Heart left ventricle (tissue), 16 donors: Measurements from ENCODE around the gene TRIM4. TPM values are rescaled to one million over a fixed set of nuclear protein-coding genes. Genes with fewer than 3 reads are reported as not detected.

Experiments
- ATAC-seq, 4 donors: fragments of 200-7000 bp; cut with Tn5 transposase; one replicate each; pipeline ENCODE4 v1.9.1; 2020 to 2022; ENCODE audit warnings: moderate library complexity in 4 of 4, mild to moderate bottlenecking in 3 of 4, moderate number of reproducible peaks in 1 of 4
- DNase-seq, 5 donors: peaks; one replicate each; pipeline ENCODE4 v3.0.0-alpha.2; 2020
- H3K27ac ChIP-seq, 12 donors: fragments of 200-600 bp; sonication (generic) in 4 of 12; one replicate each; pipeline versions ENCODE4 v1.5.0 to v1.8.0; 2016 to 2022; ENCODE audit warnings: mild to moderate bottlenecking in 2 of 12
- H3K27me3 ChIP-seq, 9 donors: fragments of 200-600 bp; sonication (generic) in 2 of 9; one replicate each; pipeline versions ENCODE4 v1.5.1 to v1.8.0; 2016 to 2022; ENCODE audit warnings: mild to moderate bottlenecking in 3 of 9
- H3K36me3 ChIP-seq, 9 donors: fragments of 200-600 bp; sonication (generic) in 2 of 9; one replicate each; pipeline versions ENCODE4 v1.5.0 to v1.8.0; 2018 to 2022; ENCODE audit warnings: mild to moderate bottlenecking in 2 of 9
- H3K4me1 ChIP-seq, 12 donors: fragments of 200-600 bp; sonication (generic) in 4 of 12; one replicate each; pipeline versions ENCODE4 v1.5.0 to v1.8.0; 2016 to 2022; ENCODE audit warnings: mild to moderate bottlenecking in 3 of 12
- H3K4me3 ChIP-seq, 12 donors: fragments of 200-600 bp; sonication (generic) in 4 of 12; one replicate each; pipeline versions ENCODE4 v1.5.0 to v1.8.0; 2017 to 2022; ENCODE audit warnings: mild to moderate bottlenecking in 9 of 12, moderate library complexity in 4 of 12
- H3K9me3 ChIP-seq, 12 donors: fragments of 200-600 bp; sonication (generic) in 4 of 12; one replicate each; pipeline versions ENCODE4 v1.5.0 to v1.8.0; 2016 to 2022; ENCODE audit warnings: mild to moderate bottlenecking in 1 of 12
- POLR2A ChIP-seq, 2 donors: fragments of 450-650 bp; IDR thresholded peaks; one replicate each; pipeline ENCODE4 v1.6.1; 2017; ENCODE audit warnings: antibody characterized with exemption in 2 of 2, mild to moderate bottlenecking in 2 of 2, moderate library complexity in 2 of 2
- WGBS, 4 donors: extraction: QIAGEN DNeasy Blood & Tissue Kit in 2 of 4; methylation state at CpG; one replicate each; pipeline versions ENCODE4 v1.1.5 to v1.1.7; 2013 to 2018; 5-methylcytosine and 5-hydroxymethylcytosine counted together
- intact Hi-C, 10 donors: fragments of 100-400 bp; cut with DNase I; formaldehyde crosslinking; loops; one replicate each; pipeline versions ENCODE4 v1.11.1 to v1.14.2; 2022
- polyA plus RNA-seq, 2 donors: library from polyadenylated mRNA; stranded (reverse); fragments of 200-250 nt; gene quantifications; one replicate each; pipeline ENCODE4 v1.2.3, GENCODE V29; 2013
- total RNA-seq, 9 donors: library from RNA; depleted of rRNA in 2 of 9; stranded (reverse); fragments of >200 nt in 2 of 9; fragmentation: NEBNext Ultra II Directional in 3 of 9; extraction: Animal tissue kit (Norgen Biotek cat#: 25700) in 3 of 9; gene quantifications; one replicate each; pipeline versions ENCODE4 v1.1.0 to v1.2.4, GENCODE V29; 2016 to 2023
- TF ChIP-seq, protein P1 (sequence below), 12 donors: fragments of 200-600 bp; sonication (generic) in 4 of 12; IDR thresholded peaks; one replicate each; pipeline versions ENCODE4 v1.5.0 to v1.8.0; 2018 to 2022; ENCODE audit warnings: antibody characterized with exemption in 12 of 12, mild to moderate bottlenecking in 5 of 12
- donor health status: ischemic (EF 13 %, LVEDD 7.1; RV severe dilation, severe dysfunction).
- donor health status: healthy with polysubstance abuse.
- donor health status: DM: no; HTN: yes; CAD: no.
- donor health status: DM: no; HTN: no; CAD: no.
- donor health status: ischemic (EF 25% LVEDD 6.9; RV normal size, moderate dysfunction).
- donor health status: ischemic (EF 25% LVEDD 5.7; RV mildly dilated, moderate dysfunction).
- donor health status: healthy.
- donor health status: DM: yes; HTN: yes; CAD: no.
- donor health status: ischemic (EF 35%, LVEDD 5.7; RV mildly dilated, moderate dysfunction).
- donor health status: nonischemic (EF 11% LVEDD 7.7; RV severe dilation, severe dysfunction).
- donor health status: DM: yes; HTN: yes; CAD: no.
- donor health status: PGD.
- donor health status: ischemic (EF 29% LVEDD 5.4; RV normal size, mild dysfunction).
- donor health status: nonischemic (EF 23%, LVEDD 6.1; RV moderate dilation, normal function).

The TRIM4 gene
- total and polyA plus RNA-seq, 11 donors: 4.7 to 13.5 (median 6.9) TPM

DNA sequence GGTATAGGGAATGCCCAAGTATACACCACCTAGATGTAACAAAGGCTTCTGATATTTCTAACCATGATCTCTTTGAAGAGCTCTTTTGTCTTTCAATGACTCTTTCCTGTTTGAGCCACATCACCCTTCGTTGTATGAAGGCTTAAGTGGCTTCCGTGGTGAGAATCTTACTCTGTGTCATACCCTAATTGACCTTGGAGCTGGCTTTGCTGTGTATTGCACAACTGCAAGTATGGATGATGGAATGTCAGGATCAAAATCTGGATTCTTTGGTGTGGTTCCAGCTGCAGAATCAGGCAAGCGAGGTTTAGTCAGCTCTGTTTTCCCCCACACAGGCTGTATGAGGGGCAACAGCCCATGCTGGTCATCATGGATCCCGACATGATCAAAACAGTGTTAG lies 75.5 kb downstream of the TRIM4 start:
- H3K9me3 ChIP-seq: no peaks in the 10 kb centered on the region
- intact Hi-C loops: no loop called here
- 67 to 75% (median 71%) methylated on average over 4 of the region's 4 CpGs for WGBS, 4 donors

DNA sequence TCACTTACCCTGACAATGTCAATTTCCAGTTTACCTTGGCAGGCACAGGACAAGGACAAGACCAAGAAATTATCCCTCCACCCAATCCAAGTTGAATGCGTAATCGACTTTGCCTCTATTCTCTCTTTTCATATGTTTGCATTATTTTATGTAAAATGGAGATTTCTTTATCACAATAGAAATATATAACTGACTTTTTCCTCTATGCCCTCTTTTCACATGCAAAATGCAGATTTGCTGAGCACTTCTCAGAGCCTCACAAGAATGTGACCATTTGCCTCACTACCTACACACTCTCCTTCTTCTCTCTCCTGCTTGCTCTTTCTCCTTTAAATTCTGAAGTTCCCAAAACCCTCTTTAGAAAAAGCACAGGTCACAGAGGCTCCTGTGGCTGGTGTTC lies 76.4 kb downstream of the TRIM4 start:
- TF ChIP-seq POLR2A (IDR thresholded peaks at IDR 0.05): no peak
- TF ChIP-seq, protein P1, sequence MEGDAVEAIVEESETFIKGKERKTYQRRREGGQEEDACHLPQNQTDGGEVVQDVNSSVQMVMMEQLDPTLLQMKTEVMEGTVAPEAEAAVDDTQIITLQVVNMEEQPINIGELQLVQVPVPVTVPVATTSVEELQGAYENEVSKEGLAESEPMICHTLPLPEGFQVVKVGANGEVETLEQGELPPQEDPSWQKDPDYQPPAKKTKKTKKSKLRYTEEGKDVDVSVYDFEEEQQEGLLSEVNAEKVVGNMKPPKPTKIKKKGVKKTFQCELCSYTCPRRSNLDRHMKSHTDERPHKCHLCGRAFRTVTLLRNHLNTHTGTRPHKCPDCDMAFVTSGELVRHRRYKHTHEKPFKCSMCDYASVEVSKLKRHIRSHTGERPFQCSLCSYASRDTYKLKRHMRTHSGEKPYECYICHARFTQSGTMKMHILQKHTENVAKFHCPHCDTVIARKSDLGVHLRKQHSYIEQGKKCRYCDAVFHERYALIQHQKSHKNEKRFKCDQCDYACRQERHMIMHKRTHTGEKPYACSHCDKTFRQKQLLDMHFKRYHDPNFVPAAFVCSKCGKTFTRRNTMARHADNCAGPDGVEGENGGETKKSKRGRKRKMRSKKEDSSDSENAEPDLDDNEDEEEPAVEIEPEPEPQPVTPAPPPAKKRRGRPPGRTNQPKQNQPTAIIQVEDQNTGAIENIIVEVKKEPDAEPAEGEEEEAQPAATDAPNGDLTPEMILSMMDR (IDR thresholded peaks at IDR 0.05): no peak
- no peaks in the 10 kb centered on the region for H3K9me3 ChIP-seq
- no peak for ATAC-seq
- DNase-seq: no peak
- WGBS, 4 donors: 79 to 87% (median 82%) methylated on average over 2 of the region's 2 CpGs
- intact Hi-C loops: no loop called here
- no peaks in the 10 kb centered on the region for H3K36me3 ChIP-seq
- H3K4me3 ChIP-seq: no peak overlapping the region
- no peak overlapping the region for H3K27ac ChIP-seq
- no peaks in the 10 kb centered on the region for H3K4me1 ChIP-seq
- no peaks in the 10 kb centered on the region for H3K27me3 ChIP-seq

More for the DNA sequence above, 75.5 kb downstream of the TRIM4 start:
- Histone ChIP-seq H3K4me1 (no peaks in the 10 kb centered on the region), H3K27me3 (no peaks in the 10 kb centered on the region), H3K36me3 (no peaks in the 10 kb centered on the region), H3K27ac (no peak overlapping the region), H3K4me3 (no peak overlapping the region)
- TF ChIP-seq, protein P1 (IDR thresholded peaks at IDR 0.05): no peak
- TF ChIP-seq POLR2A (IDR thresholded peaks at IDR 0.05): no peak
- DNase-seq (no peak), ATAC-seq (no peak)

Other genes with a start within 250 kb of the TRIM4 start
- under 1 TPM in 3 of 9 donors, not detected in 6; 0.12 to 0.52 (median 0.33) TPM for gene CYP3A5, start 239.5 kb downstream of the TRIM4 start, total RNA-seq
- under 1 TPM; 0.06 to 0.23 TPM for gene CYP3A5, start 239.5 kb downstream of the TRIM4 start, polyA plus RNA-seq
- gene CYP3A7, start 184.3 kb downstream of the TRIM4 start, total RNA-seq: not detected
- gene CYP3A7, start 184.3 kb downstream of the TRIM4 start, polyA plus RNA-seq: not detected
- gene CYP3A4, start 135.3 kb downstream of the TRIM4 start, total RNA-seq: under 1 TPM in 1 of 9 donors, not detected in 8; 0.56 TPM
- under 1 TPM in 1 of 2 donors, not detected in 1; 0.03 TPM for gene CYP3A4, start 135.3 kb downstream of the TRIM4 start, polyA plus RNA-seq
- gene CYP3A43, start 91.5 kb downstream of the TRIM4 start, total RNA-seq: not detected
- not detected for gene CYP3A43, start 91.5 kb downstream of the TRIM4 start, polyA plus RNA-seq
- not detected for gene OR2AE1, start 42.5 kb downstream of the TRIM4 start, total RNA-seq
- gene OR2AE1, start 42.5 kb downstream of the TRIM4 start, polyA plus RNA-seq: not detected
- under 1 TPM in 1 of 9 donors, not detected in 8; 0.54 TPM for gene GJC3, start 10.1 kb upstream of the TRIM4 start, total RNA-seq
- under 1 TPM; 0.30 to 0.33 TPM for gene GJC3, start 10.1 kb upstream of the TRIM4 start, polyA plus RNA-seq
- 100 to 1,000 TPM in 4 of 9 donors, 10 to 100 TPM in 5; 31.8 to 214 (median 95.4) TPM for gene AZGP1, start 56.5 kb upstream of the TRIM4 start, total RNA-seq
- 100 to 1,000 TPM in 1 of 2 donors, 10 to 100 TPM in 1; 99.1 to 146 TPM for gene AZGP1, start 56.5 kb upstream of the TRIM4 start, polyA plus RNA-seq
- 10 to 100 TPM; 19.4 to 65.5 (median 40.8) TPM for gene ZKSCAN1, start 96.1 kb upstream of the TRIM4 start, total RNA-seq
- 1 to 10 TPM; 8.5 to 9.4 TPM for gene ZKSCAN1, start 96.1 kb upstream of the TRIM4 start, polyA plus RNA-seq
- gene ZSCAN21, start 130.2 kb upstream of the TRIM4 start, total RNA-seq: 10 to 100 TPM in 2 of 9 donors, 1 to 10 TPM in 7; 6.2 to 12.1 (median 7.2) TPM
- gene ZSCAN21, start 130.2 kb upstream of the TRIM4 start, polyA plus RNA-seq: 1 to 10 TPM; 4.4 to 7.2 TPM
- gene ZNF3, start 162.2 kb upstream of the TRIM4 start, total RNA-seq: 10 to 100 TPM; 11.7 to 21.2 (median 15.2) TPM
- 10 to 100 TPM; 11.2 to 11.5 TPM for gene ZNF3, start 162.2 kb upstream of the TRIM4 start, polyA plus RNA-seq
- 100 to 1,000 TPM in 7 of 9 donors, 10 to 100 TPM in 2; 53.3 to 120 (median 108) TPM for gene COPS6, start 169.4 kb upstream of the TRIM4 start, total RNA-seq
- gene COPS6, start 169.4 kb upstream of the TRIM4 start, polyA plus RNA-seq: 100 to 1,000 TPM; 115 to 130 TPM
- 10 to 100 TPM; 12.8 to 34.4 (median 17.2) TPM for gene MCM7, start 181.9 kb upstream of the TRIM4 start, total RNA-seq
- 10 to 100 TPM; 15.2 to 31.6 TPM for gene MCM7, start 181.9 kb upstream of the TRIM4 start, polyA plus RNA-seq
- 10 to 100 TPM in 8 of 9 donors, 1 to 10 TPM in 1; 8.9 to 19.3 (median 12.3) TPM for gene AP4M1, start 182.1 kb upstream of the TRIM4 start, total RNA-seq
- 10 to 100 TPM; 10.9 to 17.7 TPM for gene AP4M1, start 182.1 kb upstream of the TRIM4 start, polyA plus RNA-seq
- 10 to 100 TPM; 24.9 to 80.9 (median 34.1) TPM for gene TAF6, start 199.8 kb upstream of the TRIM4 start, total RNA-seq
- gene TAF6, start 199.8 kb upstream of the TRIM4 start, polyA plus RNA-seq: 10 to 100 TPM; 28.7 to 48.1 TPM
- 1 to 10 TPM; 5.9 to 9.5 (median 8.3) TPM for gene CNPY4, start 200.1 kb upstream of the TRIM4 start, total RNA-seq
- gene CNPY4, start 200.1 kb upstream of the TRIM4 start, polyA plus RNA-seq: 10 to 100 TPM in 1 of 2 donors, 1 to 10 TPM in 1; 9.1 to 10.8 TPM
- 1 to 10 TPM; 1.3 to 2.7 (median 2.0) TPM for gene MBLAC1, start 207.4 kb upstream of the TRIM4 start, total RNA-seq
- 1 to 10 TPM; 1.4 to 3.2 TPM for gene MBLAC1, start 207.4 kb upstream of the TRIM4 start, polyA plus RNA-seq
- 100 to 1,000 TPM in 3 of 9 donors, 10 to 100 TPM in 6; 64.6 to 160 (median 91.7) TPM for gene LAMTOR4, start 229.4 kb upstream of the TRIM4 start, total RNA-seq
- gene LAMTOR4, start 229.4 kb upstream of the TRIM4 start, polyA plus RNA-seq: 100 to 1,000 TPM; 155 to 158 TPM
- gene TRAPPC14, start 239.2 kb upstream of the TRIM4 start, total RNA-seq: 10 to 100 TPM in 2 of 9 donors, 1 to 10 TPM in 7; 4.0 to 14.9 (median 7.4) TPM
- gene TRAPPC14, start 239.2 kb upstream of the TRIM4 start, polyA plus RNA-seq: 1 to 10 TPM; 6.2 to 9.2 TPM
- gene GAL3ST4, start 249.1 kb upstream of the TRIM4 start, total RNA-seq: 1 to 10 TPM in 7 of 9 donors, under 1 TPM in 2; 0.67 to 9.0 (median 1.6) TPM
- gene GAL3ST4, start 249.1 kb upstream of the TRIM4 start, polyA plus RNA-seq: 1 to 10 TPM in 1 of 2 donors, under 1 TPM in 1; 0.80 to 1.3 TPM